BJ (cell line): ENCODE measurements around the gene GPR87. TPM values are rescaled to one million over a fixed set of nuclear protein-coding genes. Genes with fewer than 3 reads are reported as not detected.

Source experiments
- CTCF ChIA-PET: fragments of 350-600 bp; formaldehyde crosslinking; extraction: SDS; loops from one replicate; lab custom pipeline; 2021; ENCODE audit warnings: antibody characterized with exemption, inconsistent platforms; lab: Yijun Ruan, JAX
- POLR2A ChIA-PET: fragments of 300-600 bp; sonication (Branson Sonifier 250); formaldehyde crosslinking; extraction: SDS; loops from one replicate; lab custom pipeline; 2021; ENCODE audit warnings: antibody characterized with exemption; lab: Charles Lee
- DNase-seq: peaks from one replicate; pipeline ENCODE4 v3.0.0-alpha.2; 2011; ENCODE audit warnings: low read depth
- H3K27me3 ChIP-seq: 2 replicates; pipeline ENCODE4 v1.6.0; 2011; ENCODE audit warnings: low read length; ENCODE audit not compliant: control insufficient read depth, insufficient read depth
- H3K36me3 ChIP-seq: 2 replicates; pipeline ENCODE4 v1.5.1; 2011; ENCODE audit warnings: low read length; ENCODE audit not compliant: control insufficient read depth, insufficient read depth
- H3K4me3 ChIP-seq: 2 replicates; pipeline ENCODE4 v1.5.1; 2011; ENCODE audit warnings: low read depth, mild to moderate bottlenecking, control low read depth, low read length
- CTCF ChIP-seq: IDR thresholded peaks from 2 replicates; pipeline ENCODE4 v1.5.1; 2011; ENCODE audit warnings: low read depth, mild to moderate bottlenecking, control low read depth, inconsistent platforms, low read length, moderate library complexity; ENCODE audit not compliant: insufficient read depth
- polyA plus RNA-seq: library from polyadenylated mRNA; depleted of rRNA; stranded (reverse); fragments of >200 nt; gene quantifications from 2 replicates; pipeline ENCODE4 v1.2.3, GENCODE V29; 2011

Gene GPR87
- polyA plus RNA-seq, 1 experiment: not detected

DNA sequence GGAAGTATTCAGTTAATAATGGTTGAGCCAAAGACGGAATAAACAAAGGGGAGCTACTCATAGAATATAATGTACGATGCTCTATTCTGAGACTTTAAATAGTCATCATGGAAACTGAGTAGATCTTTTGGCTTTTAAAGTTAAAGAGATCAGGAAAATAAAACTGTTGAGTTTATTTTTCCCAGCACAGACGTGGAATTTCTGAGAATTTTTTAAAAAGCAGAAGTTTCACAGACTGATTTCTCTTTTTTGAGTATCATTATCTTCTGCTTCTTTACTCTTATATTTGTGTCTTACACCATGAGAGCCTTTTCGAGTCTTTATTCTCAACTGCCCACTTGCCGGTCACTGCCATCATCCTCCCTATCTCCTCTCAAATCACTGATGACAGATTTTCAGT is 51.5 kb downstream of the GPR87 start:
- POLR2A ChIA-PET: no interaction called here
- Histone ChIP-seq H3K4me3 (no peak overlapping the region), H3K36me3 (no peaks in the 10 kb centered on the region), H3K27me3 (no peaks in the 10 kb centered on the region)
- TF ChIP-seq CTCF: no peak
- no peak for DNase-seq
- CTCF ChIA-PET: interaction anchor here (2.0 kb wide), 1 partner anchor 17 kb away, joined by 10 read pairs; no protein-coding TSS in a partner anchor

- no peak for TF ChIP-seq CTCF
- H3K4me3 ChIP-seq: no peak overlapping the region
- no peaks in the 10 kb centered on the region for H3K36me3 ChIP-seq
- POLR2A ChIA-PET: no interaction called here
- no peaks in the 10 kb centered on the region for H3K27me3 ChIP-seq
- CTCF ChIA-PET: interaction anchor here (2.0 kb wide), 1 partner anchor 18 kb away, joined by 10 read pairs; no protein-coding TSS in a partner anchor
- no peak for DNase-seq
Observed at GRCh38 chr3:151264605-151265004, 52.0 kb downstream of the GPR87 start.

GRCh38 chr3:151262871-151263525 is 53.6 kb downstream of the GPR87 start:
- no peaks in the 10 kb centered on the region for H3K36me3 ChIP-seq
- peak; percentile 25 for DNase-seq
- H3K4me3 ChIP-seq: no peak overlapping the region
- ChIA-PET CTCF (interaction anchor here (1.0 to 2.7 kb wide), 3 partner anchors 19 to 576 kb away, joined by 3 to 10 read pairs (median 9); no protein-coding TSS in a partner anchor), POLR2A (no interaction called here)
- no peaks in the 10 kb centered on the region for H3K27me3 ChIP-seq
- TF ChIP-seq CTCF: no peak

DNA sequence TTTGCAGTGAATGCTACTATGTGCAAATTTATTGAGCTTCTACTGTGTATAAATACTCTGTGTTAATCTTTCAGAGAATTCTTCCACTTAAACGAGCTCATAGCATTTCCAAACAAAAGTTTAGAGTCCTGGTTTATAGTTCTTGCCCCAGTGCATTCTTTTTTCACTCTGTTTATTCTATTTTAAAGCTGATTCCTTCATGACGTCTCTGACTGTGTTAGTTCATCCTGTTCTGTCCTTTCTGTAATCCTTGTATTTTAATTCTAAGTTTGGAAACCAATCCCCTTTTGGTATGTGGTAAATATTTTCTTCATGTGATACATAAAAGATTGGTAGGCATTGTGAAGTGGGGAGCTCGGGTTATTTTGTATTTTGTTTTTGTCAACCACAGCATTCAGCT is 57.0 kb downstream of the GPR87 start:
- TF ChIP-seq CTCF: no peak
- Histone ChIP-seq H3K4me3 (no peak overlapping the region), H3K36me3 (no peaks in the 10 kb centered on the region), H3K27me3 (no peaks in the 10 kb centered on the region)
- ChIA-PET POLR2A (no interaction called here), CTCF (interaction anchor here (2.4 kb wide), 1 partner anchor 11 kb away, joined by 10 read pairs; no protein-coding TSS in a partner anchor)
- no peak for DNase-seq

- H3K4me3 ChIP-seq: no peak overlapping the region
- CTCF ChIA-PET: interaction anchor here (1.4 to 2.5 kb wide), 2 partner anchors 23 to 28 kb away, joined by 3 to 8 read pairs; no protein-coding TSS in a partner anchor
- no peaks in the 10 kb centered on the region for H3K36me3 ChIP-seq
- POLR2A ChIA-PET: no interaction called here
- no peaks in the 10 kb centered on the region for H3K27me3 ChIP-seq
- TF ChIP-seq CTCF: no peak
- no peak for DNase-seq
Observed at GRCh38 chr3:151256749-151257148, 59.9 kb downstream of the GPR87 start.
